Stimulated activated CD4-positive, alpha-beta T cell treated with anti-CD3 and anti-CD28 coated beads, TNF-alpha, amount 100 ng/mL, for 1 hour (primary cell): ENCODE data around the gene CST7.
"Not testable (repeated sequence)": the region's sequence is repeated elsewhere in the genome, so short reads cannot be mapped to it uniquely, and the experiment has no call there.

Experiments
- DNase-seq, 3 donors: peaks; one replicate each; pipeline ENCODE4 v3.0.0-alpha.2; 2020; ENCODE audit warnings: low read depth in 3 of 3, low spot score in 1 of 3

CST7 gene

GRCh38 chr20:24929867-24930723 is 19.0 kb upstream of the CST7 start:
- DNase-seq, result not testable (repeated sequence)

- DNase-seq, result not testable (repeated sequence)
Observed at GRCh38 chr20:24930724-24931688, 18.1 kb upstream of the CST7 start.

GRCh38 chr20:24931893-24932292 is 17.2 kb upstream of the CST7 start:
- not testable (repeated sequence) for DNase-seq

- DNase-seq, result no peak
Observed at GRCh38 chr20:24933266-24933908, 15.7 kb upstream of the CST7 start.

- no peak for DNase-seq
Observed at GRCh38 chr20:24934101-24934661, 14.9 kb upstream of the CST7 start.

- DNase-seq, result no peak
Observed at GRCh38 chr20:24934716-24935115, 14.4 kb upstream of the CST7 start.

GRCh38 chr20:24935140-24935539 is 13.9 kb upstream of the CST7 start:
- DNase-seq, result no peak

GRCh38 chr20:24935766-24936525 is 13.1 kb upstream of the CST7 start:
- no peak for DNase-seq

- no peak for DNase-seq
Observed at GRCh38 chr20:24936526-24937407, 12.3 kb upstream of the CST7 start.

GRCh38 chr20:24937579-24937978 is 11.5 kb upstream of the CST7 start:
- DNase-seq, result no peak

GRCh38 chr20:24938498-24938897 is 10.6 kb upstream of the CST7 start:
- DNase-seq, result no peak

- no peak for DNase-seq
Observed at GRCh38 chr20:24939036-24939435, 10.0 kb upstream of the CST7 start.

GRCh38 chr20:24942679-24943078 is 6.4 kb upstream of the CST7 start:
- DNase-seq, result no peak

GRCh38 chr20:24943196-24943595 is 5.9 kb upstream of the CST7 start:
- no peak for DNase-seq

GRCh38 chr20:24943731-24944130 is 5.3 kb upstream of the CST7 start:
- no peak for DNase-seq

GRCh38 chr20:24946376-24946775 is 2.7 kb upstream of the CST7 start:
- not testable (repeated sequence) for DNase-seq

GRCh38 chr20:24948396-24948938 is 602 bp upstream of the CST7 start:
- DNase-seq, result not testable (repeated sequence)

- no peak for DNase-seq
Observed at GRCh38 chr20:24949756-24950127, 673 bp downstream of the CST7 start.
